Adrenal gland (tissue), 5 donors: Measurements from ENCODE around the gene TTYH2.

Experiments
- POLR2A ChIP-seq, 2 donors: fragments of 450-650 bp; IDR thresholded peaks; one replicate each; pipeline ENCODE4 v1.6.1; 2017; ENCODE audit warnings: antibody characterized with exemption in 2 of 2, mild to moderate bottlenecking in 2 of 2, moderate library complexity in 1 of 2
- TF ChIP-seq, protein P1 (sequence below), 6 experiments: fragments of 450-650 bp in 4 of 6; fragments of 200-600 bp in 2 of 6; sonication (generic) in 1 of 6; IDR thresholded peaks; 1 replicate in 5 of 6; 2 replicates in 1 of 6; pipeline versions ENCODE4 v1.5.1 to v1.8.0; 2016 to 2021; ENCODE audit warnings: antibody characterized with exemption in 6 of 6, mild to moderate bottlenecking in 2 of 6, moderate library complexity in 1 of 6
- donor health status: DM: no; HTN: no; CAD: no.

DNA sequence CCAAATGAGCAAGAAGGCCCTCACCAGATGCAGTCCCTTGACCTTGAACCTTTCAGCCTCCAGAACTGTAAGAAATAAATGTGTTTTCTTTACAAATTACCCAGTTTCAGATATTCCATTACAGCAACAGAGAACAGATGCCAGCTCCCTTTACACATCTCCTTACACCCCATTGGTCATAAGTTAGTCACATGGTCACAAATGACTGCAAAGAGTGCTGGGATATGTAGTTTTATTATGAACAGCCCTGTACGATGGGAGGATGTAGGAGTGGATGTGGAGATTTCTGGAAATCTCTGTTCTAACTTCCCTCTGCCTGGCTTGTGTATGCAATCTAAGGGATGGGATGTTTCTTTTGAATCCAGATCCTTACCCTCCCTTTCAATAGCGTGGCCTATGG lies 23.2 kb upstream of the TTYH2 start:
- TF ChIP-seq, protein P1, sequence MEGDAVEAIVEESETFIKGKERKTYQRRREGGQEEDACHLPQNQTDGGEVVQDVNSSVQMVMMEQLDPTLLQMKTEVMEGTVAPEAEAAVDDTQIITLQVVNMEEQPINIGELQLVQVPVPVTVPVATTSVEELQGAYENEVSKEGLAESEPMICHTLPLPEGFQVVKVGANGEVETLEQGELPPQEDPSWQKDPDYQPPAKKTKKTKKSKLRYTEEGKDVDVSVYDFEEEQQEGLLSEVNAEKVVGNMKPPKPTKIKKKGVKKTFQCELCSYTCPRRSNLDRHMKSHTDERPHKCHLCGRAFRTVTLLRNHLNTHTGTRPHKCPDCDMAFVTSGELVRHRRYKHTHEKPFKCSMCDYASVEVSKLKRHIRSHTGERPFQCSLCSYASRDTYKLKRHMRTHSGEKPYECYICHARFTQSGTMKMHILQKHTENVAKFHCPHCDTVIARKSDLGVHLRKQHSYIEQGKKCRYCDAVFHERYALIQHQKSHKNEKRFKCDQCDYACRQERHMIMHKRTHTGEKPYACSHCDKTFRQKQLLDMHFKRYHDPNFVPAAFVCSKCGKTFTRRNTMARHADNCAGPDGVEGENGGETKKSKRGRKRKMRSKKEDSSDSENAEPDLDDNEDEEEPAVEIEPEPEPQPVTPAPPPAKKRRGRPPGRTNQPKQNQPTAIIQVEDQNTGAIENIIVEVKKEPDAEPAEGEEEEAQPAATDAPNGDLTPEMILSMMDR (IDR thresholded peaks at IDR 0.05): no peak
- no peak for TF ChIP-seq POLR2A (IDR thresholded peaks at IDR 0.05)
